ENCODE data around the gene SLC1A7. TPM values are rescaled to one million over a fixed set of nuclear protein-coding genes. Genes with fewer than 3 reads are reported as not detected.
A peak's percentile ranks its signal among the peaks of the same experiment; 100 is the strongest.

The SLC1A7 gene
- total RNA-seq, 4 donors from 2014 or later, result 4.7 to 12.8 (median 9.4) TPM; not detected in 1

GRCh38 chr1:53180951-53181350, 38.5 kb upstream of the SLC1A7 start:
- H3K27ac ChIP-seq, result no peak overlapping the region
- no peak overlapping the region for H3K4me3 ChIP-seq
- no peak for DNase-seq
- TF ChIP-seq CTCF (IDR thresholded peaks at IDR 0.05), result no peak
- TF ChIP-seq POLR2A (IDR thresholded peaks at IDR 0.05), result no peak
- H3K4me1 ChIP-seq, result peaks cover 0 to 38% (median 0%) of the 10 kb centered on the region in 4 donors
- H3K27me3 ChIP-seq, result no peaks in the 10 kb centered on the region
- H3K9me3 ChIP-seq, result no peaks in the 10 kb centered on the region
- no peaks in the 10 kb centered on the region for H3K36me3 ChIP-seq

GRCh38 chr1:53180226-53180625, 37.8 kb upstream of the SLC1A7 start:
- H3K36me3 ChIP-seq, result no peaks in the 10 kb centered on the region
- no peaks in the 10 kb centered on the region for H3K9me3 ChIP-seq
- H3K4me3 ChIP-seq, result no peak overlapping the region
- no peak for DNase-seq
- H3K4me1 ChIP-seq, result peaks cover 0 to 45% (median 0%) of the 10 kb centered on the region in 4 donors
- H3K27ac ChIP-seq, result no peak overlapping the region
- TF ChIP-seq POLR2A (IDR thresholded peaks at IDR 0.05) (no peak), CTCF (IDR thresholded peaks at IDR 0.05) (no peak)
- no peaks in the 10 kb centered on the region for H3K27me3 ChIP-seq

- TF ChIP-seq CTCF (IDR thresholded peaks at IDR 0.05) (peak in 2 of 6 experiments; percentile 16 to 43), POLR2A (IDR thresholded peaks at IDR 0.05) (no peak)
- peaks cover 0 to 29% (median 0%) of the 10 kb centered on the region in 4 donors for H3K4me1 ChIP-seq
- H3K27me3 ChIP-seq, result no peaks in the 10 kb centered on the region
- H3K27ac ChIP-seq, result peak overlapping the region in 2 of 4 donors; percentile 13 to 38
- no peaks in the 10 kb centered on the region for H3K36me3 ChIP-seq
- no peaks in the 10 kb centered on the region for H3K9me3 ChIP-seq
- H3K4me3 ChIP-seq, result no peak overlapping the region
- no peak for DNase-seq
Measured at GRCh38 chr1:53176452-53177208, 34.2 kb upstream of the SLC1A7 start.

GRCh38 chr1:53174971-53175913, 32.8 kb upstream of the SLC1A7 start:
- Histone ChIP-seq H3K9me3 (no peaks in the 10 kb centered on the region), H3K27me3 (no peaks in the 10 kb centered on the region), H3K27ac (peak overlapping the region in 1 of 4 donors; percentile 15), H3K4me3 (no peak overlapping the region), H3K4me1 (peaks cover 0 to 29% (median 0%) of the 10 kb centered on the region in 4 donors), H3K36me3 (no peaks in the 10 kb centered on the region)
- no peak for DNase-seq
- TF ChIP-seq POLR2A (IDR thresholded peaks at IDR 0.05) (no peak), CTCF (IDR thresholded peaks at IDR 0.05) (no peak)

GRCh38 chr1:53172426-53173128, 30.1 kb upstream of the SLC1A7 start:
- peak overlapping the region in 2 of 4 donors; percentile 49 to 54 for H3K27ac ChIP-seq
- DNase-seq, result peak in 2 of 3 donors; percentile 31 to 59
- no peak overlapping the region for H3K4me3 ChIP-seq
- TF ChIP-seq POLR2A (IDR thresholded peaks at IDR 0.05) (no peak), CTCF (IDR thresholded peaks at IDR 0.05) (no peak)
- no peaks in the 10 kb centered on the region for H3K9me3 ChIP-seq
- H3K4me1 ChIP-seq, result peaks cover 0 to 29% (median 0%) of the 10 kb centered on the region in 4 donors
- no peaks in the 10 kb centered on the region for H3K27me3 ChIP-seq
- no peaks in the 10 kb centered on the region for H3K36me3 ChIP-seq

Data from Peyer's patch (tissue), 4 donors.